Measurements from ENCODE around the gene VGF.

DNA sequence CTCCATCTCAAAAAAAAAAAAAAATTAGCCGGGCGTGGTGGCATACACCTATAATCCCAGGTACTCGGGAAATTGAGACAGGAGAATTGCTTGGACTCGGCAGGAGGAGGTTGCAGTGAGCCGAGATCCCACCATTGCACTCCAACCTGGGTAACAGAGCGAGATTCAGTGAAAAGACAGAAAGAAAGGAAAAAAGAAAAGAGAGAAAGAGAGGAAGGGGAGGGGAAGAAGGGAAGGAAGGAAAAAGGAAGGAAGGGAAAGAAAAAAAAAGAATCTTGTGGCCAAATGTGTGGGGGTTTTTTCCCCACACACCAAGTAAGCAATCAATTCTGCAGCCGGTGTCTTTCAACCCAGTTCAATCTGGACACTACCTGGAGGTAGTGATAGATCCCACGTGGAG is 23.7 kb upstream of the VGF start:
- no peak for TF ChIP-seq YY1 (IDR thresholded peaks at IDR 0.05; ENCODE audit: insufficient read depth, insufficient read length)
- TF ChIP-seq ZNF274 (IDR thresholded peaks at IDR 0.05; ENCODE audit: low read depth, low read length): no peak
- TF ChIP-seq SUZ12 (IDR thresholded peaks at IDR 0.05; ENCODE audit: extremely low read depth, insufficient read depth, insufficient read length): no peak

All from NT2/D1 (cell line).